GM21825 (cell line): ENCODE data around the gene SPRR2G.
"Not testable (repeated sequence)": the region's sequence is repeated elsewhere in the genome, so short reads cannot be mapped to it uniquely, and the experiment has no call there.

Experiments used
- ATAC-seq: cut with Tn5 transposase; IDR thresholded peaks from one replicate; pipeline ENCODE4 v1.9.1; 2021; ENCODE audit warnings: mild to moderate bottlenecking, moderate library complexity; ENCODE audit not compliant: unreplicated experiment

Gene SPRR2G

DNA sequence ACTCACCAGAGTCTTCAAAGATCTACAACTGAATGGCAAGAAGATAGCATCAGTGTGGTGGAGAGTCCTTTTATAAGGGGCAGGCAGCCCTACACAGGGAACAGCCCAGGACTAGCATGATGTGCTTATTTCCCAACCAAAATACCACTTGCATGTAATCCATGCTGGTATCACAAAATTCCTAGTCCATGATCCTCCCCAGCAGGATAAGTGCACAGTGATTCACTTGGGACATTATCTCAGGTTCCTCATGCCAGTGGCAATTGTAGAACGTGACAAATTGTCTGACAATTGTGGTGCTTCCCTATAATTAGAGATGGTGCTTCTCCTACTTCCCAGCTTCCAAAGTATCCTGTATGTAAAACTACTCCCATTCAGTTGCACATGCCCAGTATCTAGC is at the start of gene SPRR2G:
Gene SPRR2G, minus strand, starts transcription at position 45 of the 400 bp plus-strand sequence. CDS start 780 bp downstream, outside the sequence.
- no peak for ATAC-seq

- no peak for ATAC-seq
Measured at GRCh38 chr1:153195216-153195615, 44.5 kb upstream of the SPRR2G start.

- ATAC-seq: no peak
Measured at GRCh38 chr1:153194331-153195050, 43.8 kb upstream of the SPRR2G start.

- no peak for ATAC-seq
Measured at GRCh38 chr1:153192697-153193096, 42.0 kb upstream of the SPRR2G start.

GRCh38 chr1:153190373-153190772 is 39.7 kb upstream of the SPRR2G start:
- ATAC-seq: no peak

- ATAC-seq: not testable (repeated sequence)
Measured at GRCh38 chr1:153188301-153188700, 37.6 kb upstream of the SPRR2G start.

DNA sequence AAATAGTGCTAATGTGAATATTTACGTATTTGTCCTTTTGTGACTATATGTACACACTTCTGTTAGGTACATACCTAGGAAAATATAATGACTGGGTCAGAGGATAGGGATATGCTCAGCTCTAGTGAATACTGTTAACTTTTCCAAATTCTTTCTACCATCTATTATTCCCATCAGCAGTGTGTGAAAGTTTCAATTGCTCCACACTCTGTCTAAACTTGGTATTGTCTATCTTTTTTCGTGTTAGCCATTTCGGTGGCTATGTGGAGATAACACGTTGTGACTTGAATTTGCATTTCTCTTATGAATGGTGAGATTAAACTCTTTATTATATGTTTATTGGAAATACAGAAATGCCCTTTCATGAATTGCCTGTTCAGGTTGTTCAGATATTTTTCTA is 29.9 kb upstream of the SPRR2G start:
- no peak for ATAC-seq

DNA sequence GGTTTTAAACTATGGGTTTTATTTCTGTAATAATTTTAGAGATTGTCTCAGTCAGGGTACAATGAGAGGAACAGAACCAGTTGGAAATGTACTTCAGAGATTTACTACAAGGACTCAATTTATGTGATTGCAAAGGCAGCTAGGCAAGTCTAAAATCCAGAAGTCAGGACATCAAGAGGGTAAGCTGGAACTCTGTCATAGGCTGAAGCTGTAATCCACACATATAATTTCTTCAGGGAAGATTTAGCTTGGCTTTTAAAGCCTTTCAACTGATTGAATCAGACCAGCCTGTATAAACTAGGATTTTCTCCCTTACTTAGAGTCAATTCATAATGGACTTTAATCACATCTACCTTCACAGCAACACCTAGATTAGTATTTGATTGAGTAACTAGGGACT is 28.2 kb upstream of the SPRR2G start:
- ATAC-seq: no peak

DNA sequence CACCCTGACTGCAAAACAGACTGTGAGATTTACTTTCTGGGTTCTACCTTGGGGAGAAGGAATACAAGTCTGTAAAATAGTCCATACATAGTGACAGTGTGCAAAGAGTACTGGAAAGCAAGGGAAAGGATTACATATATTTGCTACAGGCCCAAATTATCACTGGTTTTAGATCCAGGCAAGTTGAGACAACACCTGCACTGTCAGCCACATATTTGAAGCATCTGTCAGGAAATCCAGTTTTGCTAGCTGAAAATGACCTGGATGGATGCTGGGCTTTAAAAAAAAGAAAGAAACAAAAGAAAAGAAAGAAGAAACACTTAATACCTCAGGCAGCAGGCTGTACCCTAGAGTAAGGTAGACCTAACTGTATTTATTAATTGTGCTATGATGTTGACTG is 23.9 kb upstream of the SPRR2G start:
- ATAC-seq: no peak

- no peak for ATAC-seq
Measured at GRCh38 chr1:153168686-153169085, 18.0 kb upstream of the SPRR2G start.

DNA sequence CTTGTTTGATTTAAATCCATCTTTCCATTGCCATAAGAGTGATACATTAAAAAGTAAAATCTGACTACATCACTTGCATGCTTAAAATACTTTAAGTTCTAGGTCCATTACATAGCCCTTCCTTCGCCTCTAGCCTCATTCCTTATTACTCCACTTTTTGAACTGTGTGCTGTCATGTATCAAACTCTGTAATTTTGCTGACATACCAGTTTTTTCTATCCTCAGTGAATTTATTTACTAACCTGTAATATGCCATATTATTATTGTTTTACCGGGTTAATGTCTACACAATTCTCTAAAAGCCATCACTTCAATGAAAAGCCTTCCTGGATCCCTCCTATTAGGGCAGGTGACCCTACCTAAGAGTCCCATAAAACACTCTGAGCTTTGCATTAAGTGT is 4.9 kb upstream of the SPRR2G start:
- ATAC-seq: no peak

GRCh38 chr1:153152481-153152880 is 1.8 kb upstream of the SPRR2G start:
- no peak for ATAC-seq

GRCh38 chr1:153141377-153141776 is 9.3 kb downstream of the SPRR2G start:
- ATAC-seq: no peak

- no peak for ATAC-seq
Measured at GRCh38 chr1:153140484-153140883, 10.2 kb downstream of the SPRR2G start.

GRCh38 chr1:153133743-153134142 is 16.9 kb downstream of the SPRR2G start:
- no peak for ATAC-seq

- ATAC-seq: no peak
Measured at GRCh38 chr1:153133267-153133666, 17.4 kb downstream of the SPRR2G start.

GRCh38 chr1:153128688-153129087 is 22.0 kb downstream of the SPRR2G start:
- ATAC-seq: not testable (repeated sequence)

DNA sequence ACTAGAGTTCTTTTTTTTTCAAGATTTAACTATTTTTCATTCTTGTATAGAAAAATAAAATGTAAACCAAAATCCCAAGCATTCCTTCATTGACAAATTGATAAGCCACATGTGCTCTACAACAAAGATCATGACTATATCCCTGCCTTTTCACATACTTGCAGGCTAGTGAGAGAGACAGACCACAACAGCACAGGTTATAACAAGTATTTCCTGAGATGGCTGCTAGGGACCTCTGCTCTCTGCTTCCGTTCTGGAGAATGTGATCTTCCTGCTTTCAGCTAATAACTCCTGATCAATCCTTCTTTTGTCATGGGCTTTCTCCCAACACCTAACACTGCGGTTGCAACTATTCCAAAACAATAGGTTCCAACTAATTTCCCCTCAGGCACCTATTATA is 23.4 kb downstream of the SPRR2G start:
- no peak for ATAC-seq

DNA sequence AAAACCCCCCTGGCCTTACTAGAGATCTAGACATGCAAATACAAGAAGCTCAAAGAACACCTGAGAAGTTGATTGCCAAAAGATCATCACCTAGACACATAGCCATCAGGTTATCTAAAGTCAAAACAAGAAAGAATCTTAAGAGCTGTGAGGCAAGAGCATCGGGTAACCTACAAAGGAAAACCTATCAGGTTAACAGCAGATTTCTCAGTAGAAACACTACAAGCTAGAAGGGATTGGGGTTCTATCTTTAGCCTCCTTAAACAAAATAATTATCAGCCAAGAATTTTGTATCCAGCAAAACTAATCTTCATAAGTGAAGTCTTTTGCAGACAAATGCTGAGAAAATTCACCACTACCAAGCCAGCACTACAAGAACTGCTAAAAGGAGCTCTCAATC is 25.2 kb downstream of the SPRR2G start:
- ATAC-seq: no peak

GRCh38 chr1:153123793-153124192 is 26.9 kb downstream of the SPRR2G start:
- ATAC-seq: not testable (repeated sequence)

- no peak for ATAC-seq
Measured at GRCh38 chr1:153122831-153123421, 27.8 kb downstream of the SPRR2G start.

GRCh38 chr1:153120945-153121344 is 29.7 kb downstream of the SPRR2G start:
- no peak for ATAC-seq
